Prostate gland (tissue), 2 donors: ENCODE results near the gene SKAP1.

Experiments used
- POLR2A ChIP-seq: fragments of 450-650 bp; IDR thresholded peaks from one replicate; pipeline ENCODE4 v1.6.1; 2016; ENCODE audit warnings: antibody characterized with exemption, mild to moderate bottlenecking
- POLR2AphosphoS5 ChIP-seq: sonication (generic); formaldehyde crosslinking; IDR thresholded peaks from one replicate; pipeline ENCODE4 v1.6.1; 2017; ENCODE audit warnings: antibody characterized with exemption
- TF ChIP-seq, protein P1 (sequence below), 4 experiments: fragments of 200-600 bp in 2 of 4; fragments of 450-650 bp in 2 of 4; sonication (generic) in 2 of 4; IDR thresholded peaks; 1 replicate in 3 of 4; 2 replicates in 1 of 4; pipeline ENCODE4 v1.5.1; 2016 to 2019; ENCODE audit warnings: antibody characterized with exemption in 4 of 4, mild to moderate bottlenecking in 2 of 4, moderate library complexity in 2 of 4

DNA sequence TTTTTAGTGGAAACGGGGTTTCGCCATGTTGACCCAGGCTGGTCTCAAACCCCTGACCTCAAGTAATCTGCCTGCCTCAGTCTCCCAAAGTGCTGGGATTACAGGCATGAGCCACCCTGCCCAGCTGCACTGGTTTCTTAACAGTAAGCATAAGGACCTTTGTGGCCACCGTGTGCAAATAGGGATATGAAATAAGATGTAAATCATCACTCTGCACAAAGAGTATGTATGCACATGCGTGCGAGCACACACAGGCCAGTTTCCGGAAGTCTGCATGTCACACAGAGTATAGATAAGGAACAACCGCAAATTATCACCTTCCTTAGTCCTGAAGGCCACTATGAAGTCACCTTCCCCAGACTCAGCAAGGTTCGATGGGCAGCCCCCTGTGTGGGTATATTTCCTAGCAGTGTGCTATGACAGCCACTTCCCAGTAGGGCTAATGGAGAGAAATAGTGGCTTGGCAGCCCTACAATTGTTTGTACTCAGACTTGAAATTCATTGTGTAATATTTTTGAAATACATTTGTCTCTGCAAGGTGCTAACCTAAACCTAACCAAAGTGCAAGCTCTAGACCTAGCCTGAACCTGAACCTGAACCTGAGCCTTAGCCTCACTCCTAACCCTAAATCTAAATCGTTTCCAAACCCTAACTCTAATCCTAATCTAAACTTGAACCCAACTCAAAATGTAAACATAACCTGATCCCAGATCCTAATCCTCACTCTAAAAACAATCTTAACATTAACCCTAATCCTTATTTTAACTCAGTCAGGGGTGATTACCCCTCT lies 48.4 kb upstream of the SKAP1 start:
- TF ChIP-seq, protein P1, sequence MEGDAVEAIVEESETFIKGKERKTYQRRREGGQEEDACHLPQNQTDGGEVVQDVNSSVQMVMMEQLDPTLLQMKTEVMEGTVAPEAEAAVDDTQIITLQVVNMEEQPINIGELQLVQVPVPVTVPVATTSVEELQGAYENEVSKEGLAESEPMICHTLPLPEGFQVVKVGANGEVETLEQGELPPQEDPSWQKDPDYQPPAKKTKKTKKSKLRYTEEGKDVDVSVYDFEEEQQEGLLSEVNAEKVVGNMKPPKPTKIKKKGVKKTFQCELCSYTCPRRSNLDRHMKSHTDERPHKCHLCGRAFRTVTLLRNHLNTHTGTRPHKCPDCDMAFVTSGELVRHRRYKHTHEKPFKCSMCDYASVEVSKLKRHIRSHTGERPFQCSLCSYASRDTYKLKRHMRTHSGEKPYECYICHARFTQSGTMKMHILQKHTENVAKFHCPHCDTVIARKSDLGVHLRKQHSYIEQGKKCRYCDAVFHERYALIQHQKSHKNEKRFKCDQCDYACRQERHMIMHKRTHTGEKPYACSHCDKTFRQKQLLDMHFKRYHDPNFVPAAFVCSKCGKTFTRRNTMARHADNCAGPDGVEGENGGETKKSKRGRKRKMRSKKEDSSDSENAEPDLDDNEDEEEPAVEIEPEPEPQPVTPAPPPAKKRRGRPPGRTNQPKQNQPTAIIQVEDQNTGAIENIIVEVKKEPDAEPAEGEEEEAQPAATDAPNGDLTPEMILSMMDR (IDR thresholded peaks at IDR 0.05) = no peak
- no peak for TF ChIP-seq POLR2AphosphoS5
- no peak for TF ChIP-seq POLR2A
